Loucy (cell line): ENCODE measurements around the gene TMEM161A.

Experiments used
- H2AFZ ChIP-seq: fragments of 200-600 bp; sonication (generic); 2 replicates; pipeline ENCODE4 v1.6.0; 2016; ENCODE audit warnings: antibody characterized with exemption, mild to moderate bottlenecking, low read length, moderate library complexity
- H3F3A ChIP-seq: fragments of 200-600 bp; 2 replicates; pipeline ENCODE4 v1.6.0; 2016; ENCODE audit warnings: antibody characterized with exemption, low read depth, mild to moderate bottlenecking
- H3K27me3 ChIP-seq: fragments of 200-600 bp; sonication (generic); 2 replicates; pipeline ENCODE4 v1.6.1; 2014; ENCODE audit warnings: low read length, mild to moderate bottlenecking; ENCODE audit not compliant: insufficient read depth, poor library complexity, severe bottlenecking
- H3K36me3 ChIP-seq: fragments of 200-600 bp; sonication (generic); 2 replicates; pipeline ENCODE4 v1.6.1; 2016; ENCODE audit warnings: low read length; ENCODE audit not compliant: insufficient read depth
- H3K4me1 ChIP-seq: fragments of 200-600 bp; sonication (generic); 2 replicates; pipeline ENCODE4 v1.5.1; 2014; ENCODE audit warnings: low read length, mild to moderate bottlenecking; ENCODE audit not compliant: insufficient read depth, poor library complexity, severe bottlenecking
- H3K4me2 ChIP-seq: fragments of 200-600 bp; sonication (generic); 2 replicates; pipeline ENCODE4 v1.6.0; 2014; ENCODE audit warnings: antibody characterized with exemption, low read length, low read depth, mild to moderate bottlenecking; ENCODE audit not compliant: poor library complexity, severe bottlenecking
- H3K4me3 ChIP-seq: fragments of 200-600 bp; sonication (generic); 2 replicates; pipeline ENCODE4 v1.5.1; 2014; ENCODE audit warnings: low read length, mild to moderate bottlenecking, mixed read lengths; ENCODE audit not compliant: poor library complexity, severe bottlenecking
- H3K79me2 ChIP-seq: fragments of 200-600 bp; sonication (generic); 2 replicates; pipeline ENCODE4 v1.6.1; 2014; ENCODE audit warnings: low read length; ENCODE audit not compliant: insufficient read depth
- H3K9ac ChIP-seq: fragments of 200-600 bp; sonication (generic); 2 replicates; pipeline ENCODE4 v1.6.0; 2014; ENCODE audit warnings: mild to moderate bottlenecking, low read depth, low read length, moderate library complexity; ENCODE audit not compliant: poor library complexity, severe bottlenecking
- H3K9me2 ChIP-seq: fragments of 200-600 bp; sonication (generic); replicated peaks from 2 replicates; pipeline ENCODE4 v1.6.1; 2016; ENCODE audit warnings: low read depth, low read length, mixed read lengths
- H3K9me3 ChIP-seq: fragments of 200-600 bp; sonication (generic); 2 replicates; pipeline ENCODE4 v1.6.1; 2014; ENCODE audit warnings: mild to moderate bottlenecking, antibody characterized with exemption, low read length, low read depth; ENCODE audit not compliant: insufficient read depth
- H4K20me1 ChIP-seq: fragments of 200-600 bp; sonication (generic); 2 replicates; pipeline ENCODE4 v1.6.0; 2014; ENCODE audit warnings: antibody characterized with exemption, low read length, mild to moderate bottlenecking; ENCODE audit not compliant: insufficient read depth, poor library complexity, severe bottlenecking
- EZH2phosphoT487 ChIP-seq: fragments of 200-600 bp; IDR thresholded peaks from 2 replicates; pipeline ENCODE4 v1.6.1; 2018; ENCODE audit warnings: antibody characterized with exemption, mild to moderate bottlenecking, moderate library complexity, borderline replicate concordance
- TF ChIP-seq, protein P1 (sequence below): fragments of 200-600 bp; sonication (generic); conservative IDR thresholded peaks from 2 replicates; pipeline ENCODE4 v1.5.1; 2014; ENCODE audit warnings: mild to moderate bottlenecking, antibody characterized with exemption, low read length

The TMEM161A gene

DNA sequence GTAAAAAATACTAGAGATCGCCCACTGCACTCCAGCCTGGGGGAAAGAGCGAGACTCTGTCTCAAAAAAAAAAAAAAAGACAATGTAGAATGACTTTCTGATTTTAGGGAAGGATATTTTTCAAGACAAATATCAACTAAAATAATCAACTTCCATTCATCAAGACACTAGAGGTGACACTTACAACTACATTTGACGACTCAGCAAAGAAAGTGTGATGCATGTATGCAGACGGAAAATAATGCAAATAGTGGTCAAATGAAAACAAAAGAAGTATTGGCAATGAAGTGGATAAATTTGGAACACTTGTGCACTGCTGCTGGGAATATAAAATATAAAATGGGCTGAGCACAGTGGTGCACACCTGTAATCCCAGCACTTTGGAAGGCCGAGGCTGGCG is 12.2 kb downstream of the TMEM161A start:
- H3K27me3 ChIP-seq, result no peaks in the 10 kb centered on the region
- H3K79me2 ChIP-seq, result no peaks in the 10 kb centered on the region
- no peak overlapping the region for H3K4me2 ChIP-seq
- no peak overlapping the region for H3K4me3 ChIP-seq
- H3K9me3 ChIP-seq, result no peaks in the 10 kb centered on the region
- TF ChIP-seq EZH2phosphoT487, result no peak
- TF ChIP-seq, protein P1, sequence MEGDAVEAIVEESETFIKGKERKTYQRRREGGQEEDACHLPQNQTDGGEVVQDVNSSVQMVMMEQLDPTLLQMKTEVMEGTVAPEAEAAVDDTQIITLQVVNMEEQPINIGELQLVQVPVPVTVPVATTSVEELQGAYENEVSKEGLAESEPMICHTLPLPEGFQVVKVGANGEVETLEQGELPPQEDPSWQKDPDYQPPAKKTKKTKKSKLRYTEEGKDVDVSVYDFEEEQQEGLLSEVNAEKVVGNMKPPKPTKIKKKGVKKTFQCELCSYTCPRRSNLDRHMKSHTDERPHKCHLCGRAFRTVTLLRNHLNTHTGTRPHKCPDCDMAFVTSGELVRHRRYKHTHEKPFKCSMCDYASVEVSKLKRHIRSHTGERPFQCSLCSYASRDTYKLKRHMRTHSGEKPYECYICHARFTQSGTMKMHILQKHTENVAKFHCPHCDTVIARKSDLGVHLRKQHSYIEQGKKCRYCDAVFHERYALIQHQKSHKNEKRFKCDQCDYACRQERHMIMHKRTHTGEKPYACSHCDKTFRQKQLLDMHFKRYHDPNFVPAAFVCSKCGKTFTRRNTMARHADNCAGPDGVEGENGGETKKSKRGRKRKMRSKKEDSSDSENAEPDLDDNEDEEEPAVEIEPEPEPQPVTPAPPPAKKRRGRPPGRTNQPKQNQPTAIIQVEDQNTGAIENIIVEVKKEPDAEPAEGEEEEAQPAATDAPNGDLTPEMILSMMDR, result no peak
- no peak overlapping the region for H3K9ac ChIP-seq
- no peaks in the 10 kb centered on the region for H3F3A ChIP-seq
- H3K9me2 ChIP-seq, result no peaks in the 10 kb centered on the region
- H3K4me1 ChIP-seq, result no peaks in the 10 kb centered on the region
- no peak overlapping the region for H2AFZ ChIP-seq
- H4K20me1 ChIP-seq, result no peaks in the 10 kb centered on the region
- H3K36me3 ChIP-seq, result no peaks in the 10 kb centered on the region

DNA sequence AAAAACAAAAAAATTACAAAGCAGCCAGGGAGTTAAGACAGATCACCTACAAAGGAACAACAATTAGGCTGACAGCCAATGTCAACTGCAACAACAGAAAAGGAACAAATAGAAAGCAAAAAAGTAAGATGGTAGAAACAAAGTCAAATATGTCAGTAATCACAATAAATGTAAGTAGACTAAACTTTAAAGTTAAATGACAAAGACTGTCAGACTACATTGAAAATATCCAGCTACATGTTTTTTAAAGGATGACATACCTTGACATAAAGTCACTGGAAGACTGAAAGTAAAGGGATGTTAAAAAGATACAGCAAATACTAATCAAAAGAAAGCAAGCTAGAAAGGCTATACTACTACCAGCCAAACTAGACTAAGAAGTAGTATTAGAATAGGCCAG is 14.9 kb downstream of the TMEM161A start:
- H3K9me3 ChIP-seq, result no peaks in the 10 kb centered on the region
- TF ChIP-seq EZH2phosphoT487, result no peak
- TF ChIP-seq, protein P1, result no peak
- no peaks in the 10 kb centered on the region for H3K27me3 ChIP-seq
- H3K4me3 ChIP-seq, result no peak overlapping the region
- no peaks in the 10 kb centered on the region for H4K20me1 ChIP-seq
- H3K9ac ChIP-seq, result no peak overlapping the region
- H3K4me2 ChIP-seq, result no peak overlapping the region
- no peaks in the 10 kb centered on the region for H3K79me2 ChIP-seq
- H3F3A ChIP-seq, result no peaks in the 10 kb centered on the region
- no peaks in the 10 kb centered on the region for H3K9me2 ChIP-seq
- no peak overlapping the region for H2AFZ ChIP-seq
- no peaks in the 10 kb centered on the region for H3K36me3 ChIP-seq
- no peaks in the 10 kb centered on the region for H3K4me1 ChIP-seq

DNA sequence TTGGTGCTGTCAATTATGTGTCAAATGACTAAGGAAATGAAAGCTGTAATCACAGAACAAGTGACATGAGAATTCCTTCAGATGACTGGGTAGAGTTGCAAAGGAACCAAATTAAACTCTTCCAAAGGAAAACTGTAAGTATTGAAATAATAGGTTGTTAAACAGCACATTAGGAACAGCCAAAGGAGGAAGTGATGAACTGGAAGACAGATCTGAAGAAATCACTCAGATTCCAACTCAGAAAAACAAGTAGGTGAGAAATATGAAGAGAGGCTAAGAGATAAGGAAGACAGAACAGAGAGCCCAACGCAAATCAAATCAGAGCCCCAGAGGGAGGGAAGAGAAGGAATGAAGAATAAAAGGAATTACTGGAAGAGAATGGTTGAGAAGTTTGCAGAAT is 15.4 kb downstream of the TMEM161A start:
- Histone ChIP-seq H3F3A (no peaks in the 10 kb centered on the region), H3K27me3 (no peaks in the 10 kb centered on the region), H3K4me1 (no peaks in the 10 kb centered on the region), H3K36me3 (no peaks in the 10 kb centered on the region), H3K4me2 (no peak overlapping the region), H3K9me2 (no peaks in the 10 kb centered on the region), H3K79me2 (no peaks in the 10 kb centered on the region), H3K4me3 (no peak overlapping the region), H3K9me3 (no peaks in the 10 kb centered on the region), H2AFZ (no peak overlapping the region), H3K9ac (no peak overlapping the region), H4K20me1 (no peaks in the 10 kb centered on the region)
- TF ChIP-seq, protein P1, result no peak
- TF ChIP-seq EZH2phosphoT487, result no peak
